HG03521 (cell line): ENCODE data around the gene LRRC61.

Source experiments
- ATAC-seq: cut with Tn5 transposase; IDR thresholded peaks from one replicate; pipeline ENCODE4 v1.9.1; 2021; ENCODE audit warnings: mild to moderate bottlenecking, moderate library complexity; ENCODE audit not compliant: unreplicated experiment

LRRC61 gene

DNA sequence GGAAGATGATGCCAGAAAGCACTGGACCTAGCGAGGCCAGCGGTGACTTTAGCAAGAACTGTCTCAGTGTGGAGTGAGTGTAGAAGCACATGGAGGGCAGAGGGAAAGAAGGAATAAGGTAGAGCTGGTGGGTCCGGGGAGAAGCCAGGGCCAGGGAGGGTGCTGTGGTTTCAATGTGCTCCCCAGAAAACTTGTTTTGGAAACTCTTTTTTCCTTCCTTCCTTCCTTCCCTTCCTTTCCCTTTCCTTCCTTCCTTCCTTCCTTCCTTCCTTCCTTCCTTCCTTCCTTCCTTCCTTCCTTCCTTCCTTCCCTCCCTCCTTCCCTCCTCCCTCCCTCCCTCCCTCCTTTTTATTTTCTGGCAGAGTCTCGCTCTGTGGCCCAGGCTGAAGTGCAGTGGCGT lies 23.8 kb downstream of the LRRC61 start:
- ATAC-seq, result no peak

DNA sequence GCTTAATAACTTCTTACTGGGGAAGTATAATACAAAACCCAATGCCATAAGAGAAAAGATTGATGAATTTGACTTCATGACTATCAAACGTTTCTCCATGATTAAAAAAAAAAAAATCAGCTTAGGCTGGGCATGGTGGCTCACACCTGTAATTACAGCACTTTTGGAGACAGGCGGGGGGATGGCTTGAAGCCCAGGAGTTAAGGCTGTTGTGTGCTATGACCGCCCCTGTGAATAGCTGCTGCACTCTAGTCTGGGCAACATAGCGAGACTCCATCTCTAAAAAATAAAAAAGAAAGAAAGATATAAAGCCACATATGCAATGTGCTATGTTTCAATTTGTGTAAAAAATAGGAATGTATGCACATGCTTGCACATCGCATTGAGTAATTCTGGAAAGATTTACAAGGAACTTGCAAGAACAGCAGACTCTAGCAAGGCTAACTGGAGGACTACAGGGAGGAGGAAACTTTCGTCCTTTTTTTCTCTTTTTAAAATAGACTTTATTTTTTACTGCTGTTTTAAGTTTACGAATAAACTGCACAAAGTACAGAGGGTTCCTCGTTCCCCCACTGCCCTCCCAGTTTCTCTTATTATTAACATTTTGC lies 28.5 kb downstream of the LRRC61 start:
- ATAC-seq, result no peak

DNA sequence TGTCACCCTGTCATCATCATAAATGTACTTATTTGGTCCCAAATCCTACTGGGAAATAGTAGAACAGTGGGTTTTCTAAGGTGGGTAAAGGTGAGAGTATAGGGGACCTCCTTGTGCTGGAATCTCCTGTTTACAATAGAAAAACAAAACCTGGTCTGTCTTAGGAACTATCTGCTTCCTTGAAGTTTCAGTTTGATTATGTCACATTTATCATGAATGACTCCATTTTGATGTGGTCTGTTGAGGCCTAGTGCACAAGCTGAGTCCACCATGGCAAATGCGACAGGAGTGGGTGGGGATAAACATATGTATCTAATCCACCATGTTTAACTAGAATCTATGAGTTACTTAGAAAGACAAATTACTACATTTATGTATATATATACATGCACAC lies 32.5 kb downstream of the LRRC61 start:
- ATAC-seq, result no peak

DNA sequence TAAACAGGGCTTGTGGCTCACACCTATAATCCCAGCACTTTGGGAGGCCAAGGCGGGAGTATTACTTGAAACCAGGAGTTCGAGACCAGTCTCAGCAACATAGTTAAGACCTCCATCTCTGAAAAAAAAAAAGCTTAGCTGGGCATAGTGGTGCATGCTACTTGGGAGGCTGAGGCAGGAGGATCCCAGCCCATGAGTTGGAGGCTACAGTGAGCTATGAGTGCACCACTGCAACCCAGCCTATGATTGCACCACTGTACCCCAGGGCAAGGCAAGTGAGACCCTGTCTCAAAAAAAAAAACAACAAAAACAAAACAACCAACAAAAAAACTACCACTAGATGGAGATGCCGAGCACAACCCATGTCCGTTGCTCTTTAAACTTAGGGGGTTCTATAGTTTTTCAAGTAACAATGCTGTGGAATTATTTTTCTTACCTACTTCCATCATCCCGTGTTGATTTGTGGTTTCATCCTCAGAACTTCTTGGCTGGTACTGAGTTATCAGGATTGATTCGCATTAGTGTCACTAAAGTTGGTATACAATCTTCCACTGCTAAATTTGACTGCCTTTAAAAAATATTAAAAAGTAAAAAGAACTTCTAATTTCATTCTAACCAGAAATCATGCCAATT lies 33.2 kb downstream of the LRRC61 start:
- ATAC-seq, result no peak

DNA sequence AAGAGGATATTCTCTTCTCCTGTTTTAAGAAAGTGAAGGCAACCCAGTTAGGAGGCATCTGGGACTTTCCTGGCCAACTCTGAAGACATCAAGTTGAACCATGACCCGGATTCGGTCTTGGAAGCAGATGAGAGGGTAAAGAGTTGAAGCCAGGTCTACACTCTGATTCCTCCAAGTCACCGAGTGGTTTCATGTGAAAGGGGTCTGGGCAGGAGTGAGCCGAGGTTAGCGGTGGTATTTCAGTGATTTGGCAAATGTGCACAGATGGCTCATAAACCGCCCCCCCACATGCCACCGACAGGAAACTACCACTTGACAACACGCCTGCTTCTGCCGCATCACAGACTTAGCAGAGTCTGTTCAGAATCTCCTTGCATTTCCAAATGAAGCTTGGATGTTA lies 34.1 kb downstream of the LRRC61 start:
- ATAC-seq, result no peak

DNA sequence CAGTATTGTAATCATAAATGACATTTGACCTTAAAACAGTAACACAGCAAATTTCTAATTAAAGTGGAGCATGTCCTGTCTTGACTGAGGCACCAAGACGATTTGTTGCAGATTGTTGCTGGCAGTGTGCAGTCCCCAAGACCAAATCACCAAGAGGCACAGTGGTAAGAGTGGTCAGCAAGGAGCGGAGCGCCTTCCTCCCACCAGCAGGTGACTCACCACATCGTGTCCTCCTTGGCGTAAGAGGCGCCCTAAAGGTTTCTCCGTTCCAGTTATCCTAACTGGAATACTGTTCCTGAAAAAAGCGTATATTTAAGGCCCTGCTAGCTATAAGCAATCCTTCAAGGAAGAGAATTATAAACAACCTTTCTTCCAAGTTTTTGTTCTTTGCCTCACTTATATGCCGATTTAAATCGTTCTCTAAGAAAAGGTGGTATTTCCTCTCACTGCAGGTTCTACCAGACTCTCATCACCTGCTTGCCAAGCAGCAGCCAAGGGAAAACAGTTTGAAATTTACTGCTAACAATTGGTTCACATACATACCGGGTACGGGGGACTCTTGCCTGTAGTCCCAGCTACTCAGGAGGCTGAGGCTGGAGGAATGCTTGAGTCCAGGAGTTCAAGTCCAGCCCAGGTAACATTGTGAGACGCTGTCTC lies 34.7 kb downstream of the LRRC61 start:
- no peak for ATAC-seq

DNA sequence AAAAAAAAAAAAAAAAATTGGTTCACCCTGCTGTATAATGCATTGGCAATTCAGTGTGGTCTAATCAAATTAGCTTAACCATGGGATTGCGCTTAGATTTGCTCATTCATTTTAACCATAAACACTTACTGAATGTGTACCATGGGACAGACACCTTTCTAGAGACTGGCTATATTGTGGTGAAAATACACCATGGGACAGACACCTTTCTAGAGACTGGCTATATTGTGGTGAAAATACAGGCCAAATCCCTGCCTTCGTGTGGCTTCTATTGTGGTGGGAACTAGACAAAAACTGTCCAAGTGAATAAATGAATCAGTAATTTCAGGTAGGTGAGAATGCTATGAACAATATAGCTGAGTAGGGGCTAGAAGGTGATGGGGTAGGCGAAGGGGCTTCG lies 35.3 kb downstream of the LRRC61 start:
- no peak for ATAC-seq

DNA sequence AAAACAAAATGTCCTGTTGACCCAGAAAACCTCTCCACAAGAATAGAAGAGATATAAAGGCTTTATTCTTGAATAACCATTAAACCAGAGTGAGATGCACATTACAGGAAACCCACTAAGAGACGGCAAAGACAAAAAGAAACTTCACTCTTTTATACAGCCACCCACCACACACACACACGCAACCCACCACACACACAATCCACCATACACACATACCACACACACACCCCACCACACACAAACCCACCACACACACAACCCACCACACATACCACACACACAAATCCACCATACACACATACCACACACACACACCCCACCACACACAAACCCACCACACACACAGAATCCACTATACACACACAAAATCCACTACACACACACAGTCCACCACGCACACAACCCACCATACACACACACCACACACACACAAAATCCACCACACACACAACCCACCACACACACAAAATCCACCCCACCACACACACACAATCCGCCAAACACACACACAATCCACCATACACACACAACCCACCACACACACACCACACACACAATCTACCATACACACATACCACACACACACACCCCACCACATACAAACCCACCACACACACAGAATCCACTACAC lies 36.0 kb downstream of the LRRC61 start:
- ATAC-seq, result no peak

DNA sequence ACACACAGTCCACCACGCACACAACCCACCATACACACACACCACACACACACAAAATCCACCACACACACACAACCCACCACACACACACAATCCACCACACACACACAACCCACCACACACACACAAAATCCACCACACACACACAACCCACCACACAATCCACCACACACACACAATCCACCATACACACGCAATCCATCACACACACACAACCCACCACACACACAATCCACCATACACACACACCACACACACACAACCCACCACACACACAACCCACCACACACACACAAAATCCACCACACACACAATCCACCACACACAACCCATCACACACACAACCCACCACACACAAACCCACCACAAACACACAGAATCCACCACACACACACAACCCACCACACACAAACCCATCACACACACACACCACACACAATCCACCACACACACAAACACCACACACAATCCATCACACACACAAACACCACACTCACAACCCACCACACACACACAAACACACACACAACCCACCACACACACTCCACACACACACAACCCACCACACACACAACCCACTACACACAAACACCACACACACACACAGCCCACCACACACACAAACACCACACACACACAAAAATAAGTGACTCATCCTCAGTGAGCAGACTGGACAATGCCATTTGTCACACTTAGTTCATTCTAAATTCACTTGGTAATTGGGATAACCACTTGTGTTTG lies 36.6 kb downstream of the LRRC61 start:
- ATAC-seq, result no peak

DNA sequence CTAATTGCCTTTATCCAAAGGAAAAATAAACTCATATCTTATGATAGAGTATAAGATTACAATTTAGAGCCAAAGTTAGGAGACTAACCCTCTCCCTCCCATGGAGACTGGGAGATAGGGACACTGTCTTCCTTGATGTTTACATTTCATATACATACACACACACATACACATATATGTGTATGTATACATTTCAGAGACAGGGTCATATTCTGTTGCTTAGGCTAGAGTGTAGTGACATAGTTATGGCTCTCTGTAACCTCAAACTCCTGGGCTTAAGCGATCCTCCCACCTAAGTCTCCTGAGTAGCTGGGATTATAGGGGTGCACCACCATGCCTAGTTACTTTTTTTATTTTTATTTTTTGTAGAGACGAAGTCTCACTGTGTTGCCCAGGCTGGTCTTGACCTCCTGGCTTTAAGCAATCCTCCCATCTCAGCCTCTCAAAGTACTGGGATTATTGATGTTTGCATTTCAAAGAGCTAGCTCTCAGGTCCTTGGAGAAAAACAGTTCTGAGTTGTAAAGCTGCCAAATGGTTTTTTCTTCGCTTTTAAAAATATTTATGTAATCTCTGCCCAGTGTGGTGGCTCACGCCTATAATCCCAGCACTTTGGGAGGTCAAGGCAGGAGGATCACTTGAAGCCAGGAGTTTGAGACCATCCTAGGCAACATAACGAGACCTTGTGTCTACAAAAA lies 37.4 kb downstream of the LRRC61 start:
- ATAC-seq, result no peak

DNA sequence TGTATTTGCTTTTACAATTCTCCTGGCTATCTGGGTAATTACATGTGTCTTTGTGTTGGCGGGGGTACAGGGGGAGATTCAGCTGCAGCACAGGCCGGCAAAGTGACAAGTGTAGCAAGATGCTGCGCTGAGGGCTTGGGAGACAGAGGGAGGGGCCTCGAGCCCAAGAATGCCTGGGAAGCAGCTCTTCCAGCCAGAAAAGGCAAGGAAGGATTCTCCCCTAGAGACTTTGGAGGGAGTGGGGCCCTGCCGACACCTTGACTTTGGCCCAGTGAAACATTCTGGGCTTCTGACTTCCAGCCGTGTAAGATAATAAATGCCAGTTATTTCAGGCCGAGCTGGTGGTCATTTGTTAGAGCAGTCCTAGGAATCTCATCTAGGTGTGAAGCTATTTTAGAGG lies 38.2 kb downstream of the LRRC61 start:
- ATAC-seq, result no peak

DNA sequence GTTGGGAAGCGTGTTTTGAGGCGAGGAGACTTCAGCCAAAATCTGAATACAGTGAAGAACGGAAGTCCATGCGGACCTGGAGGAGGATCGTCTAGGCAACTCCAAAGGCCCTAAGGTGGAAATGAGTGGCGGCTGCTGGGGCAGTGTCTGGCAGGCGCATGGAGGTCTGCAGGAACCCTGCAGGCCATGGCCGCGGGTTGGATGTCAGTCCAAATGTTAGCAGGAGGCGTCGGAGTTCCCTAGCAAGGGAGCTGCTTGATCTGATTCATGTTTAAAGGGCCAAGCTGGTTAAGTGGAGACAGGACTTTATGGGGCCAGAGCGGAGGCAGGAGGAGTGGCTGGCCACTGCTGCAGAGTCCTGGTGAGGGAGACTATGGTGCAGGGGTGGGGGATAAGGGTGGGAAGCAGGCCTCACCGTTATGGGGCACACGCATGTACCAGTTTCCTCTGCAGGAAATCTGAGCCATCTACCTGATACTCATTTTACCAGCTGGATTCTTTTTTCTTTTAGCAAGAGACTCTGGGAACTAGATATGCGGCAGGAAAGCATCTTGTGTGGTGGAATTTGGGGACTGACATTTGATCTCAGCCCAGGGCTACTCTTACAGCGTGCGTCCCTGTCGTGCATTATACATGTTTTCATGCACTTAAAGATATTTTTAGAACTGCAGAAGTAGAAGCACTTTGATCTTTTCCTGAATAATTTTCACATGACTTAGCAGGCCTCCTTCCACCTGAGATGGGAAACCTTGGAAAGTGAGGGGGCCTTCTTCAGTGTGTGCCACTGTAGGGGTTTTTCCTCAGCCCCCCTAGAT lies 38.9 kb downstream of the LRRC61 start:
- ATAC-seq, result no peak

DNA sequence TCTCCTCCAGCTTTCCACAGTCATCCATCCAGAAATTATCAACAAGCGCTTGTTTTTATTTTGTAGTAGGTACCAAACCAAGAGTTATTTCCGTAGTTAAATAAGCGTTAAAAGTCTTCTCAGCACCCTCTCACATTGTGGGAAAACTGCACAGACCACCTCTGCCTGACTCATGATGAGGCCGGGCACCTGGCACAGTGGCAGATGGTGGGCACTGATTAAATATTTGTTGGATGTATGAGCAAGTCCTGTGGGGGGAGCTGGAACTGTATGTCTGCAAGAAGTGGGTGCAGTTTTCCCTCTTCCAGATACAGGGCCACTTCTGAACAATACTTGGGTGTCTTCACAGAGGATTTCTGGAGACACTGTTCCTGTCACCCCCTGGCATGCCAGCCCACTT lies 40.2 kb downstream of the LRRC61 start:
- ATAC-seq, result no peak

DNA sequence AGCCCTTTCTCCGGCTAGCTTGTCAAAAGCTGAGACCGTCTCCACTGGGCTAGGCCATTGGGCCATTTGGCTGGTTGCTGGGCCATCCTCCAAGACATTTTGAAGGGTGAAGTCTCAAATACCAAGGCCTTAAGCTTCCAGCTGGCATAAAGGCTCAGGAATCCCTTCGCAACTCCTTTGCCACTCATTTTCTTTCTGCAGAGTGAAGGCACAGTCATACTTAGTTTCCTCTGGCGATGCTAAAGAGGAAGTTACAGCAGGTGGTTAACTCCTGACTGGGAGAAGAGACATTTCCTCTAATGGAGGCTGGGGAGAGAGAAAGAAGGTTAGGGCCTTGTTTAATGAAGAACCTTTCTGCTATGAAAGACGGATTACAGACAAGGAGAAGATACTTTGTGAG lies 40.7 kb downstream of the LRRC61 start:
- no peak for ATAC-seq

DNA sequence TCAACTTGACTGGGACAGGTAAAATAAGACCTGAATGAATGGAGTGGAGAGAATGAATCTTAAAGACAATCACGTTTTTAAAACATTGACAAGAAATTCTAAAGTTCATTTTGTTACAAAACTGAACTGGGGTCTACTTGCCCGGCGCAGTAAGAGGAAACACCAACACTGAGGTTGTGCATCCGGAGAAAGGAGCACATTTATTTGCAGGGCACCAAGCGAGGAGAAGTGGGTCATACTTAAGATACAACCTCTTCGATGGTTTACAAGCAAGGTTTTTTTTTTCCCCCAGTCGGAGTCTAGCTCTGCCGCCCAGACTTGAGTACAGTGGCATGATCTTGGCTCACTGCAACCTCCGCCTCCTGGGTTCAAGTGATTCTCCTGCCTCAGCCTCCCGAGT lies 42.0 kb downstream of the LRRC61 start:
- ATAC-seq, result no peak

DNA sequence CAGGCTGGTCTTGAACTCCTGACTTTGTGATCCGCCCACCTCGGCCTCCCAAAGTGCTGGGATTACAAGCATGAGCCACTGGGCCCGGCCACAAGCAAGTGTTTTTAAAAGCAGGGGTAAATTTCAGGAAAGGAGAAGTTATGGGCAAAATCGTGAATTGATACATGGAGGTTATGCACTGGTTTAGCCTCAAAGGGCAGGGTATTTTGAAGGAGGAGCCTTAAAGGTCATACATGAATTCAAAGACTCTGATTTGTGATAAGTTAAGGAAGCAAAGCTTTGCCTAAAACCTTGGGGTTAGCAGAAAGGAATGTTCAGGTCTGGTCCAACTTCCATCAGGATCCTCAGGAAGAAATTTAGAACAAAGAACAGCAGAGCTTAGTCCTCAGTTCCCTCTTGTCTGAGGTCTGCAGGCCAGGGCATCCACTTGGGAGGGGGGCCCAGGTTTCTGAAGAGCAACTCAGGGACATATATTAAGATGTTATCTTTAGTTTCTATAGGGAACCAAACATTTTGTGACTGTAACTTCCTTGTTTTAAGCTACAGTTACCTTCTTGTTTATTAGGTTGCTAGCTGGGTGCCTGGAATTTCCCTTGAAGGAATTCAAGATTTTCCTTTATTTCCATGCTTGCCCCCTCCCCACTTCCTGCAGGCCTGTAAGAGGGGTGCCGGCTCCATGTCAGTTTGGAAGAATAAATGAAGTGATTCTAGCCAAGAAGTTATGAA lies 42.7 kb downstream of the LRRC61 start:
- ATAC-seq, result no peak

DNA sequence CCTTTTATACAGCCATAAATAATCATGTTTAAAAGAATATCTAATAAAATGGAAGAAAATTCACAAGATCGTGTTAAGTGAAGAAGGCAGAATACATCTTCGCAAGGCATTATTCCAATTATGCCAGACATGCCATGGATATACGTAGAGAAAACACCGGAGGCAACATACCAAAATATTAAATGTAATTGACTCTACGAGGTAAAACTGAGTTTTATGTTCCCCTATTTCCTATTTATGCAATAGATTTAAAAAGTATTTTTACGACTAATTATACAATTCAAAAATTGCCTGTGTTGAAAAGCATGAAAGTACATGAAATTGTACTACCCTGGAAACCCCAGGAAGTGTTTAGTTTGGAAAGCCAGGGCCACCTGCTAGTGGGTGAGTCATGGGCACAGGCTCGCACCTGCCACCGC lies 44.5 kb downstream of the LRRC61 start:
- no peak for ATAC-seq

DNA sequence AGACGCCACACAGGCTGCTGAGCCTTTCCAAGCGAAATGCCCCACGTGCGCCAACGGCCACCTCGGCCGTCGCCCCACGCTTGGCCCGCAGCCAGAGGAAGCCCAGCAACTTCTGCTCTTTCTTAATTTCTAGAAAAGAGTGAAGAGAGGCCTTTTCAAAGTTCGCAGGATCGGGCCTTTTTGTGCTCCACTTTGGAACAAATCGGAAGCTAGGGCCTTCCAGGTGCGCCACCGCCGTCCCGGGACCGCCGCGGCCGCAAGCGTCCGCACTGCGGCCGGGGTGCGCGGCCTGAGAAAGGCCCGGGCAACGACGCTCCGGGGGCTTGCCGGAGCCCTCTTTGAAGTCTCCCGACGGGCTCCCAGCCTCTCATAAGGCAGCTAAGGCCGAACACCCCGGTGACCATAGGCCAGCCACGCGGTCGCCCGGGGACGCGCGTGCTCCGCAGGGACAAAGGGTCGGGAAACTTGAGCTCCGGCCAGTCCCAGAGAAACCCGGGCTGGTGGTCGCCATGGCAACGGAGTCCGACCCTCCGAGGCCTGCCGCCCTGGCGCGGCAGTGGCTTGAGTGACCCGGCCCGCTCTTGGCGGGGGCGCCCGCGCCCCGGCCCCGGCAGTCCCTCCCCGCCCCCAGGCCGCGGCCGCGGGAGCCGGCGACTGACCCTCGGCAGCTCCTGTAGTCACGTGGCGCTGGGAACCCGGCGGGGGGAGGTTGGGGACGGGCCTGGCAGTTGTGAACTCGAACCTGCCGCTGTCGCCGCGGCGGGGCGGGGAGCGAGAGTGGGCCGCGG lies 45.1 kb downstream of the LRRC61 start, which contains the start of gene REPIN1:
Gene REPIN1, plus strand, starts transcription at position 727 of the 788 bp plus-strand sequence. CDS start 890 bp downstream, outside the sequence.
- peak; percentile 49 for ATAC-seq
